ENCODE data around the gene PID1. TPM values are rescaled to one million over a fixed set of nuclear protein-coding genes. Genes with fewer than 3 reads are reported as not detected.

Gene PID1
- total RNA-seq, 1 experiment from 2014 or later, result 0.31 TPM

GRCh38 chr2:229022071-229022470 is 249.0 kb downstream of the PID1 start:
- H3K4me1 Mint-ChIP-seq (ENCODE audit: low read depth, unreplicated experiment), result no peaks in the 10 kb centered on the region
- intact Hi-C loops (cut with micrococcal nuclease; ENCODE audit: unreplicated experiment), result no loop called here
- CTCF ChIA-PET, result no interaction called here
- H3K27me3 Mint-ChIP-seq (ENCODE audit: unreplicated experiment), result no peaks in the 10 kb centered on the region
- H3K36me3 Mint-ChIP-seq (ENCODE audit: insufficient read depth, unreplicated experiment), result no peaks in the 10 kb centered on the region
- peaks cover 9% of the 10 kb centered on the region for H3K9me3 Mint-ChIP-seq (ENCODE audit: low read depth, unreplicated experiment)
- no peak overlapping the region for H3K27ac Mint-ChIP-seq (ENCODE audit: unreplicated experiment)
- DNase-seq, result no peak
- BruUV-seq (replicated peaks), result no TSS peak
- TF ChIP-seq, protein P1, sequence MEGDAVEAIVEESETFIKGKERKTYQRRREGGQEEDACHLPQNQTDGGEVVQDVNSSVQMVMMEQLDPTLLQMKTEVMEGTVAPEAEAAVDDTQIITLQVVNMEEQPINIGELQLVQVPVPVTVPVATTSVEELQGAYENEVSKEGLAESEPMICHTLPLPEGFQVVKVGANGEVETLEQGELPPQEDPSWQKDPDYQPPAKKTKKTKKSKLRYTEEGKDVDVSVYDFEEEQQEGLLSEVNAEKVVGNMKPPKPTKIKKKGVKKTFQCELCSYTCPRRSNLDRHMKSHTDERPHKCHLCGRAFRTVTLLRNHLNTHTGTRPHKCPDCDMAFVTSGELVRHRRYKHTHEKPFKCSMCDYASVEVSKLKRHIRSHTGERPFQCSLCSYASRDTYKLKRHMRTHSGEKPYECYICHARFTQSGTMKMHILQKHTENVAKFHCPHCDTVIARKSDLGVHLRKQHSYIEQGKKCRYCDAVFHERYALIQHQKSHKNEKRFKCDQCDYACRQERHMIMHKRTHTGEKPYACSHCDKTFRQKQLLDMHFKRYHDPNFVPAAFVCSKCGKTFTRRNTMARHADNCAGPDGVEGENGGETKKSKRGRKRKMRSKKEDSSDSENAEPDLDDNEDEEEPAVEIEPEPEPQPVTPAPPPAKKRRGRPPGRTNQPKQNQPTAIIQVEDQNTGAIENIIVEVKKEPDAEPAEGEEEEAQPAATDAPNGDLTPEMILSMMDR (IDR thresholded peaks at IDR 0.05; ENCODE audit: unreplicated experiment), result no peak
- H3K4me3 Mint-ChIP-seq (ENCODE audit: low read depth, unreplicated experiment), result no peak overlapping the region

DNA sequence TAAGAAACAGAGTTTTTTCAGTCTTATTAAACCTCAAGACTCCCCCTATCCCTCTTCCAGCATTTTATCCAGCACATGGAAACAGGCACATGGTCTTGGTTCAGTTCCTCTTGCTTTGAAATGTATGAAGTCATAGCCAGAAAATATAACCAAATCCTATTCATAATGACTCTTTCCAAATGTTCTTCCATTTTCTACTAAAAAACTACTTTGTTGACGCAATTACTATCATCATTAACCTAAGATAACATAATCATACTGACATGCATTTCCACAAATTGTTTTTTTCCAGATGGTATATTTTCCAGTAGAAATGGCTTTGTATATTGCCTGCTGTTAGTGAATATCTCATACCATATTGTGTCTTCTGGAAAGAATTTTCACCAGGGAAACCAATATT is 261.3 kb downstream of the PID1 start:
- Mint-ChIP-seq H3K27ac (ENCODE audit: unreplicated experiment) (no peak overlapping the region), H3K4me1 (ENCODE audit: low read depth, unreplicated experiment) (no peaks in the 10 kb centered on the region), H3K4me3 (ENCODE audit: low read depth, unreplicated experiment) (no peak overlapping the region), H3K27me3 (ENCODE audit: unreplicated experiment) (no peaks in the 10 kb centered on the region), H3K36me3 (ENCODE audit: insufficient read depth, unreplicated experiment) (no peaks in the 10 kb centered on the region), H3K9me3 (ENCODE audit: low read depth, unreplicated experiment) (peaks cover 16% of the 10 kb centered on the region)
- intact Hi-C loops (cut with micrococcal nuclease; ENCODE audit: unreplicated experiment), result no loop called here
- no peak for DNase-seq
- no TSS peak for BruUV-seq (replicated peaks)
- CTCF ChIA-PET, result no interaction called here
- TF ChIP-seq, protein P1 (IDR thresholded peaks at IDR 0.05; ENCODE audit: unreplicated experiment), result no peak

- intact Hi-C loops (cut with micrococcal nuclease; ENCODE audit: unreplicated experiment), result no loop called here
- no peaks in the 10 kb centered on the region for H3K27me3 Mint-ChIP-seq (ENCODE audit: unreplicated experiment)
- DNase-seq, result no peak
- no peaks in the 10 kb centered on the region for H3K4me1 Mint-ChIP-seq (ENCODE audit: low read depth, unreplicated experiment)
- CTCF ChIA-PET, result no interaction called here
- H3K36me3 Mint-ChIP-seq (ENCODE audit: insufficient read depth, unreplicated experiment), result no peaks in the 10 kb centered on the region
- TF ChIP-seq, protein P1 (IDR thresholded peaks at IDR 0.05; ENCODE audit: unreplicated experiment), result no peak
- no peak overlapping the region for H3K4me3 Mint-ChIP-seq (ENCODE audit: low read depth, unreplicated experiment)
- H3K27ac Mint-ChIP-seq (ENCODE audit: unreplicated experiment), result no peak overlapping the region
- no TSS peak for BruUV-seq (replicated peaks)
- H3K9me3 Mint-ChIP-seq (ENCODE audit: low read depth, unreplicated experiment), result peaks cover 24% of the 10 kb centered on the region
Observed at GRCh38 chr2:229003256-229003655, 267.8 kb downstream of the PID1 start.

- Mint-ChIP-seq H3K36me3 (ENCODE audit: insufficient read depth, unreplicated experiment) (no peaks in the 10 kb centered on the region), H3K4me3 (ENCODE audit: low read depth, unreplicated experiment) (no peak overlapping the region), H3K27ac (ENCODE audit: unreplicated experiment) (no peak overlapping the region), H3K9me3 (ENCODE audit: low read depth, unreplicated experiment) (peaks cover 23% of the 10 kb centered on the region), H3K4me1 (ENCODE audit: low read depth, unreplicated experiment) (no peaks in the 10 kb centered on the region), H3K27me3 (ENCODE audit: unreplicated experiment) (no peaks in the 10 kb centered on the region)
- BruUV-seq (replicated peaks), result no TSS peak
- intact Hi-C loops (cut with micrococcal nuclease; ENCODE audit: unreplicated experiment), result no loop called here
- CTCF ChIA-PET, result no interaction called here
- DNase-seq, result no peak
- TF ChIP-seq, protein P1 (IDR thresholded peaks at IDR 0.05; ENCODE audit: unreplicated experiment), result no peak
Observed at GRCh38 chr2:229001196-229001595, 269.9 kb downstream of the PID1 start.

DNA sequence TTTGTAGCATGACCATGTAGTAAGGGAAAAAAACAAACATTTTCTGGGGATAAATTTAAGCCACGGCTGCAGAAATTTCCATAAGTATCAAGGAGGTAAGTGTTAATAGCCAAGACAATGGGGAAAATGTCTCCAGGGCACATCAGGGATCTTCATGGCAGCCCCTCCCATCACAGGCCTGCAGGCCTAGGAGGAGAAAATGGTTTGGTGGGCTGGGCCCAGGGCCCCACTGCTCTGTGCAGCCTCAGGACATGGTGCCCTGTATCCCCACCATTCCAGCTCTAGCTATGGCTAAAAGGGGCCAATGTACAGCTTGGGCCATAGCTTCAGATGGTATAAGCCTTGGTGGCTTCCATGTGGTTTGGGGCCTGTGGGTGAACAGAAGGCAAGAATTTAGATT is 271.8 kb downstream of the PID1 start:
- TF ChIP-seq, protein P1 (IDR thresholded peaks at IDR 0.05; ENCODE audit: unreplicated experiment), result no peak
- Mint-ChIP-seq H3K9me3 (ENCODE audit: low read depth, unreplicated experiment) (peaks cover 28% of the 10 kb centered on the region), H3K36me3 (ENCODE audit: insufficient read depth, unreplicated experiment) (no peaks in the 10 kb centered on the region), H3K4me3 (ENCODE audit: low read depth, unreplicated experiment) (no peak overlapping the region), H3K27me3 (ENCODE audit: unreplicated experiment) (no peaks in the 10 kb centered on the region), H3K4me1 (ENCODE audit: low read depth, unreplicated experiment) (no peaks in the 10 kb centered on the region), H3K27ac (ENCODE audit: unreplicated experiment) (no peak overlapping the region)
- intact Hi-C loops (cut with micrococcal nuclease; ENCODE audit: unreplicated experiment), result no loop called here
- CTCF ChIA-PET, result no interaction called here
- no peak for DNase-seq
- BruUV-seq (replicated peaks), result no TSS peak

Measured in Calu3 (cell line).